GM21717 (cell line): Measurements from ENCODE around the gene RABGAP1L.
"Not testable (repeated sequence)": the region's sequence is repeated elsewhere in the genome, so short reads cannot be mapped to it uniquely, and the experiment has no call there.

Source experiments
- ATAC-seq: cut with Tn5 transposase; IDR thresholded peaks from one replicate; pipeline ENCODE4 v1.9.1; 2021; ENCODE audit warnings: mild to moderate bottlenecking, moderate library complexity; ENCODE audit not compliant: unreplicated experiment

Gene RABGAP1L

DNA sequence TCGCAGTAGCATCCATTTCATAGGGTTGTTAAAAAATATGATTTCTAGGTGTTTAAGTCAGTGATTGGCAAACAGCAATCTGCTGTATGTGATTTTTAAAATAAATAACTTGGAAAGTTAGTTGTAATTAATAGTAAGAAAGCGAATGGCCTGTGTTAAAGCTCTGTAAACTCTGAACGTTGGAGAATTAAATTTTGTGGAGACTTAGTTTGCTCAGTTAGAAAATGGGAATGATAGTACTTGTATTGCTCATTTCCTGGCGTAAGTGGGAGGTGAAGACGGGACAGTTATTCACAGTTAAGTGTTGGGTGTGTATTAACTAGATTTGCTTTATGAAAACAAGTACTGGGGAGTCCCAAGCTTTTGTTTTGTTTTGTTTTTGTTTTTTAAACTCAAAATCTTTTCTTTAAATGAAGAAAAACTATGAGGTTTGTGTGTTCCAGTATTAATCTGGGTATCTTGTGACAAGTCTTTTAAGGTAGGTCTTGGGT, 841.4 kb downstream of the RABGAP1L start:
- no peak for ATAC-seq

DNA sequence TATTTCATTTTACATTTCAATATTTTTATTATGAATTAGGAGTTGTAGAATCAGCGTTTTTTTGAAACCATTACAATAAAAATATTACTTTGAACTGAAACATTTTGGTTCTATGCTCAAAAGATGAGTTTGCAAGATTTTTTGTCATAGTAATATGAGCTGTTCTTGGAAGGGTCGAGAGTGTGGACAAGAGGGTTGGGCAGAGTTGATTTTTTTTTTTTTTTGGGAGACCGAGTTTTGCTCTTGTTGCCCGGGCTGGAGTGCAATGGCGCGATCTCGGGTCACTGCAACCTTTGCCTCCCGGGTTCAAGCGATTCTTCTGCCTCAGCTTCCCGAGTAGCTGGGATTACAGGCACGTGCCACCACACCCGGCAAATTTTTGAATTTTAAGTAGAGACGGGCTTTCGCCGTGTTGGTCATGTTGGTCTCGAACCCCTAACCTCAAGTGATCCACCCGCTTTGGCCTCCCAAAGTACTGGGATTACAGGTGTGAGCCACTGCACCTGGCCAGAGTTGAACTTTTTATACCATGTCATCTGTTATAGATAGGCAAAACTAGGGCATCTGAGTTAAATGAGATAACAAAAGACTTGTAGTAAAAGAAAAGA, 843.7 kb downstream of the RABGAP1L start:
- no peak for ATAC-seq

DNA sequence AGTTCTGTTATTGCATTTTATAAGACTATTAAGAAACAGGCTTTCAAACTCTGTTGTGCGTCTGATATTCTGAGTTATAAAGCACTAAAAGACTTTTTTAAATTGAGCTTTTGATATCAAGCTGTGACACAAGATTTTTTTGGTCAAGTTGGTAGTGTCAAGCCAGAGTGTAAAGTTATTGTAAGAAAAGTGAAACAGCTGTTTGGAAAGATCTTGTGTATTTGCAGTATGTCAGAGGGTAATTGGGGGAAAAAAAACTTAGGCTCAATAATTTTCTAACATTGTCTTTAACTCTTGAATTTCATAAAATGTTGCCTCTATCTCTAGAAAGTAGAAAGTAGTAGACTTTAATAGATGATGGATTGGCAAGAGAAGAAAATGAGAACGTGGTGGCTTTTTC, 844.2 kb downstream of the RABGAP1L start:
- ATAC-seq, result no peak

DNA sequence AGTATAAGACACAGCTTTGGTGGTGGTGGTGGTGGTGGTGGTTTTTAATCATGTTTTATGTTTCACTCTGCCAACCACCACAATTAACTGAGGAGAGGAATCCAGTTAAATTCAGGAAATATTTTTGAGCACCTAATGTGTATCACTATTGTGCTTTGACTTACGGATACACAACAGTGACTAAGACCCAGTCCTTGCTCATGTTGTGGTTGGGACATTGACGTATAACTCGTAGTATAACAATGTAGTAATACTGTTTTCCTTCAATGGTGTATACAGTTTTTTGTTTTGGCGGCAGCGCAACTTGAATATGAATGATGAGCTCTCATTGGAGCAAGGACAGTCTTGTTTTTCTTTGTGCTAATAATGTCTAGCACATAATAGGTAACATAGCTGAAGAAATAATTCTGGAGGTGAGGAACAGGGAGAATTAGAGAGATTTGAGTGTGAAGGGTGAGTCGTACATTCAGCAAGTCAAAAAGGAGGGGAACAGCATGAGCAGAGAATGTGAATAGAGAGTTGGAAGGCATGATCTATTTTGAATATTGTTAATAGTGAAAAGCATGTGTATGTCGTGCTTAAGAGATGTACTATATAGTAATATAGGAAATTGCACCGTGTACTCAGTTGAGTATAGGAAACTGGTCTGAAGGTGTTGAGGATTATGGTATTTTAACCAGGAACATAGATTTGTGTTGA, 845.9 kb downstream of the RABGAP1L start:
- no peak for ATAC-seq

DNA sequence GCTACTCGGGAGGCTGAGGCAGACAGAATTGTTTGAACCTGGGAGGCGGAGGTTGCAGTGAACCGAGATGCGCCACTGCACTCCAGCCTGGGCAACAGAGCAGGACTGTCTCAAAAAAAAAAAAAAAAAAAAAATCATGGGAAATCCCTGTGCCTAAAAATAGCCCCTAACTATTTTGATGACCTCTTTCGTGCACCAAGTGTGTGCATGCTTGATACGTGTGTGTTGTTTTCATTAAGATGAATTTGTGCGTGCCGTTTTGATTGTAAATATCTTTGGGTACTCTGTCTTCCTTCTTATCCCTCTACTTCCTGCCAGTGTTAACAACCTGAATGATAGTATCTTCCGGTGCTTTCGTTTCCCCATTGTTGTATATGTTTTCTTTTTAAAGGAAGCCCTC, 850.2 kb downstream of the RABGAP1L start:
- ATAC-seq, result no peak

DNA sequence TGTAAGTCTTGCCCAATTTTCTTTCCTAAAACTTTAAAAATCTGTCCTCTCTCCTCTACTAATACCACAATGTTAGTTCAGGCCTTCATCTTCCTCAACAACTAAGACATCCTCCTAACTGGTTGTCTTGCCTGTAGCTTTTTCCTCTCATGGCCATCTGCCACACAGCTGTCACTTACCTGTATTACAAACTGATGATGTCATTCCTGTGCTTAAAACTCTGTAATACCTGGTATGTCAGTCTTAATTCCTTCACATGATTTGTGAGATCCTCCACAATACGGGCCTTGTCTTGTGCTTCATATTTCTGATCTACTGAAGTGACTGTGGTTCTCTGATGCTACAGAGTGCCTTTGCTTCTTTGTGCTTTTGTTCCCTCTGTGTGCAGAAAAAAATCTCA, 854.1 kb downstream of the RABGAP1L start:
- no peak for ATAC-seq

DNA sequence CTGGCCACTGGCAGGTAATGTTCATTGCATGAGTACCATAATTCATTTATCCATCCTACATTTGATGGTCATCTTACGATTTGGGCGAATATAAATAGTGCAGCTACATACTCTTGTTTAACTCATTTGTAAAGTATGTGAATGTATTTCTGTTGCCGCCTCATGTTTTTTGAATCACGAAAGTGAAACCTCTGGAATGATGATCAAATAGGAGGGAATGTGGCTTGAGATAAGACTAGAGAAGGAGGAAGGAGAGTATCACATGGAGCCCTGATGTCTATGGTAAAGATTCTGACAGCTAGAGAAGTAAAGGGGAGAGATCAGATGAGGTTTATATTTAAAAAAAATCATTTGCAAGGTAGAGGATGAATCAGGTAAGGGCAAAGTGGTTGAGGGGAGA, 855.9 kb downstream of the RABGAP1L start:
- ATAC-seq, result no peak

DNA sequence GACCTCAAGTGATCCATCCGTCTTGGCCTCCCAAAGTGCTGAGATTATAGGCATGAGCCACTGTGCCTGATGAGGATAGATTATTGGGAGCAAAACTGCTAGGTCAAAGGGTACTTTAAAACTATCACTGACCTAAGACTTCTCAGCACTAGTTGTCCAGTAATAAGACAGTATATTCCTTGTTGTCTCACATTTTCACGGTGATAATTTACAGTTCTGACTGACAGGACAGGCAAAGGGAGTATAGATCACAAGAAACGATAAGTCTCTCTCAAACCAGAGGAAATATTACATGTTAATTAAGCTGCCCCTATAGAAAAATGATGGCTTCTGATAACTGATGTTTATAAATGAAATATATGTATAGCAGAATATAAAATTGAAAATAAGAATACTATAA, 860.2 kb downstream of the RABGAP1L start:
- no peak for ATAC-seq

DNA sequence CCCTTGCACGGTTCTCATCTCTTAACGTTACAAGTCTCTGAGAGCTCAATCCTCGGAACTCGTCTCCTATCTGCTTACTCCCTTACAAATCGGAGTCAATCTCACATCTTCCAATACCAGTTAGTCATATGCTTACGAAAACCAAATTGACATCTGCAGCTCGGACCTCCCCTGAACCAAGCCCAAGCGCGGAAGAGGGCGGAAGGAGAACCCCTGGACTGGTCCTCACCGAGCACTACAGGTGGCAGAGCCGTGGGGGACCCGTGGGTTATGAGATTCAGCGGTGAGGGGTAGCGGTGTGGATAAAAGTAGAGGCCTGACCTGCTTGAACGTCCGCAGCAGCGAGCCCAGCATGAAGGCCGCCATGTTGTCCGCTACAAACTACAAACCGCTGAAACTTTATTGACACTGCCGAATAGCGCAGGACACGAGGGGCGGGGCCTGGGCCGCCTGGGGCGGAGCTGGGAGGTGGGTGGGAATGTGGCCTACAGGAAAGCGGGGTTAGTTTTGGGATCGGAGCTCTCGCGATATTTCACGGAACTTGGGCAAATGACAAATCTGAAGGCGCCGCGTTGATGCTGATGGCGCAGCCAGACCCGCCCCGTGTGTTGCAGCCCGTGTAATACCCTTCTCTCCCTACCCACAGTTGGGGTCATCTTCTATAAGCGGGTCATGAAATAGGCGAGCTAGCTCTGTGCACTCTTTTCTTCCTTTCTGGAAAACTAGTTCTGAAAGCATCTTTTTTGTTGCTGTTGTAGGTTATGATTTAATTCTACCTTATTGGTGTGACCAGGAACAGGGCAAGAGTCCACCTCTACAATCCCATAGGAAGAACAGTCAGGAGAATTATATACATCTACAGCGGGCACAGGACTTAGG, 864.0 kb downstream of the RABGAP1L start, which contains the start of gene MRPS14:
Gene MRPS14 (minus strand): TSS at position 383 of the 879 bp plus-strand sequence. CDS start 17 bp downstream, at position 366.
- ATAC-seq, result peak; percentile 92

DNA sequence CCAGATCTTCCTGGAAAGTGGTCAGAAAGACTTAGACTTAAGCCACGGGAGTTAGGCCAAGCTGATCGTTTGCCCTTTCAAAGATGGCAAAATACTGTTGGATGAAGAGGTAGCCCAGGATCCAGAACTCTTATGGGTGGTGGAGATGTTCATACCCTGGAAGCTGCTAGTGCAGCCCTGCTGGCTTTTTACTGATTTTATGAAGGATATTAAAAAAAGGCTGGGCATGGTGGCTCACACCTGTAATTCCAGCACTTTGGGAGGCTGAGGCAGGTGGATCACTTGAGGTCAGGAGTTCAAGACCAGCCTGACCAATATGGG, 864.6 kb downstream of the RABGAP1L start:
- ATAC-seq, result not testable (repeated sequence)

DNA sequence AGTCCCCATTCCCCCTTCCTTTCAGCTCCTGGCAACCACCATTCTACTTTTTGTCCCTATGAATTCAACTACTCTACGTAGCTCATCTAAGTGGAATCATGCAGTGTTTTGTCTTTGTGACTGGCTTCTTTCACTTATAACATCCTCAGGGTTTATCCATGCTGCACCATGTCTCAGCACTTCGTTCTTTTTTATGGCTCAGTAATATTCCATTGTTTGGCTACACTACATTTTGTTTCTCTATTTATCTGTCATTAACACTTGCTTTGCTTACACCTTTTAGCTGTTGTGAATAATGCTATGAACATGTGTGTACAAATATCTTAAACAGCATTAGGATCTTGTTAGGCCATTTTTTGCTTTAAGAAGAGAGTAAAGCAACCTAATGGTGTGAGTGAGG, 865.5 kb downstream of the RABGAP1L start:
- ATAC-seq, result no peak

DNA sequence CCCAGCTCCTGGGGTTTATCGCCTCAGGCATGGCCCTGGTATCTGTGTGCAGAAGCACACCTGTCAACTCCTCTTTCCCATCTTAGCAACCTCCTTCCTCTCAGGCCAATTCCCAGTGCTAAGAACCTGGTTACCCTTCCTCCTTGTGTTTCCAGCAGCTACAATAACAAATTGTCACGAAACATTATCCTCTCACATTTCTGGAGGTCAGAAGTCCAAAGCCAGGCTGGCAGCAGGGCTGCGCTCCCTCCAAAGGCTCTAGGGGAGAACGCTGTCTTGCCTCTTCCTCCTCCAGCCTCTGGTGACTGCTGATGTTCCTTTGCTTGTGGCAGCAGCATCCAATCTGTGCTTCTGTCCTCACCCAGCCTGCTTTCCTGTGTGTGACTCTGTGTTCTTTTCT, 874.6 kb downstream of the RABGAP1L start:
- ATAC-seq, result no peak

DNA sequence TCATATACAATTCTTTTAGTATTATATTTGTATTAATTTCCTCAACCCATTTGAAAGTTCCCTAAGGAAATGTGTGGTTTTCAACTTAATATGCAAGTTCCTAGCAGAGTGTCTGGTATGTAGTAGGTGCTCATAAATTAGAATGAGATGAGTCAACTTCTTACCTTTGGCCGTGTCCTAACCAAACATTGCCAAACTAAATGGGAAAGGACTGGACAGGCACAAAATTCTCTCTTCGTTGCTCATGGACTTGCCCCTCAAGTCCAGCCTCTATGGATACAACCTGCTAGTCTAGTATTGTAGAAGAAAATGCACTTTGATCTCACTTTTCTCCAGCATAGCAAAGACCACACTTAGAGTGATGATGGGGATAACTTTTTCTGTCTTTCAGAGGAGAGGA, 875.5 kb downstream of the RABGAP1L start:
- ATAC-seq, result no peak

DNA sequence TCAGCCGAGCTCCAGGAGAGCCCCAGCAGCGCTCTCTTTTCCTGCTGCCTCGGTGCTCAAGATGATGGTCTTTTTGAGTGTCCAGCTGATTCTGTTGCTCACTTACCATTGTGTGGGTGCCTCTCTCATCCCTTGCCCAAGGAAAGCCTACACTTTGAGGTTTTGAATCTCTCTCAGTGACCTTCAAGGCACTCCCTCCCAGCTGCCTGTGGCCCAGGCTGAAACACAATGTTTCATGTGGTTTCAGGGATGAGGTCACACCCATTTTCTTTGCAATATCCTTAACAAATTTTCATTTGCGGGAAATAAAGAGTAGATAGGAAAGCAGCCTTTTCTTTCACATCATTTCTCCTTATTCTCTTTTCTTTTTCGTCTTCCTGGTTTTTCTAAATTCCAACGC, 876.5 kb downstream of the RABGAP1L start:
- no peak for ATAC-seq

DNA sequence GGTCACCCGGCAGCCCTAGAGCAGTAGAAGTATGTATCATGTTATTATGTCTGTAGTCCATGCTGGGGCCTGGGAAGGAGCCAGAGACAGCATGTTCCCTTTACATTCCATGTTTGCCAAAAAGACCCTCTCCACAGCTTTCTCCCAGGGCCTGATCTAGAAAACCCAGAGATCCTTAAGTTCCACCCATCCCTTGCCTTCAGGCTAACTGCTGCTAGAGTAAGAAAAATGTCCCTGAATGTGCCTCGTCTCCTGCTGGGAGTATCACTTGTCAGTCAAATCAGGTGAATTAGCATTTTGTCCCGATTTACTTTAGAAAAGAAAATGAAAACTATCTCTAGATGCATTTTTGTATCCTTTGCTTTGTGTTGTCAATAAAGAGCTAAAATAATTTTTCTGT, 877.2 kb downstream of the RABGAP1L start:
- ATAC-seq, result no peak

DNA sequence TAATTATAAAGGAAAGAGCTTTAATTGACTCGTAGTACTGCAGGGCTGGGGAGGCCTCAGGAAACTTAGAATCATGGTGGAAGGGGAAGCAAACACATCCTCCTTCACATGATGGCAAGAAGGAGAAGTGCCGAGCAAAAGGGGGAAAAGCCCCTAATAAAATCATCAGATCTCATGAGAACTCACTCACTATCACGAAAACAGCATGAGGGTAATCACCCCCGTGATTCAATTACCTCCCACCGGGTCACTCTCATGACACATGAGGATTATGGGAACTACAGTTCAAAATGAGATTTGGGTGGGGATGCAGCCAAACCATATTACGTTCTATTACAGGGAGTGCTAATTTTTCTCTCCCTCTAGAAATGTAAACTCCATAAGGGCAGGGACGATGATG, 878.1 kb downstream of the RABGAP1L start:
- no peak for ATAC-seq

DNA sequence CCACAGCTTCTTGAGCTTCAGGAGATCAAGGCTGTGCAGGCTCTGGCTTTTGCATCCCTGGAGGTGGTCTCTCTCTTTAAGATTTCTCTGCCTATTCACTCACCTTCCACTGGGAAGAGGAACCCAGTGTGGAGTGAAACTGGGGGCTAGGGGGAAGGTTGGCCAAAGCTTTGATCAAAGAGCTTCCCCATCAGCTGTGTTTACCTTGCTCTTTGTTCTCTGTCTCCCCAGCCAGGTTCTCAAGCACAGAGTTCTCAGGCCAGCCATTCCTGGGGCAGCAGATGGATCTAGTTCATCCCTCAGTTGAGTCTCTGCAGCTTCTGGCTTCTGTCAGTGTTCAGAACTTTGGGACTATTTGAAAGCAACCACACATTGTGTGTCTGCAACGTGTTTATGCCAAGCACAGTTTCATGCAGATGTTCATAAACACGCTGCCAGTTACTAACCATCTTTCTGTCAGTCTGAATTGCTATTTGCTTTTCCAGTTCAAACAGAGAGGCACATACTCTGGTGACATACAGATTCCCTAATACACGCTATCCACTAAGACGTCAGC, 881.1 kb downstream of the RABGAP1L start:
- ATAC-seq, result no peak

DNA sequence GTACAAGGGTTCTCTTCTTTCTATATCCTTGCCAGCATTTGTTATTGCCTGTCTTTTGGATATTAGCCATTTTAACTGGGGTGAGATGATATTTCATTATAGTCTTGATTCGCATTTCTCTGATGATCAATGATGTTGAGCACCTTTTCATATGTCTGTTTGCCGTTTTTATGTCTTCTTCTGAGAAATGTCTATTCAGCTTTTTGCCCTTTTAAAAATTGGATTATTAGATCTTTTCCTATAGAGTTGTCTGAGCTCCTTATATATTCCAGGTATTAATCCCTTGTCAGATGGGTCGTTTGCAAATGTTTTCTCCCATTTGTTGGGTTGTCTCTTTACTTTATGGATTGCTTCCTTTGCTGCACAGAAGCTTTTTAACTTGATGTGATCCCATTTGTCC, 883.3 kb downstream of the RABGAP1L start:
- ATAC-seq, result no peak

DNA sequence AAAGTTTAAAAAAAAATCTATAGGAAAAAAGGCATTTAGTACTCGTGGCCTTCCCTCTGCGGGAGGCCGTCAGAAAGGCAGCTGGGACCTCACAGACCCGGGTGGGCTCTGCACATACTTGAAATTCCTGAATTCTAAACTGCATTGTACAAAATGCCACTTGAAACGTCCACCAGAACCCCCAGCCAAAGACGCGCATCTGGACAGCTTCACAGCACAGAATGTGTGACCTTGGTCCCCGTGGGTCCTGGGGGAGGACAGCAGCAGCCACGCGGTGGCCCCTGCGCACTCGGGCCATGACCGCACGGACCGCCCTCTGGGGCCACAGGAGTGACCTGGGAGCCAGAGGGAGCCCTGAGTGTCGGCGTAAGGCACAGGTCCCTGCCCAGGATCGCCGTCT, 884.5 kb downstream of the RABGAP1L start:
- ATAC-seq, result no peak

DNA sequence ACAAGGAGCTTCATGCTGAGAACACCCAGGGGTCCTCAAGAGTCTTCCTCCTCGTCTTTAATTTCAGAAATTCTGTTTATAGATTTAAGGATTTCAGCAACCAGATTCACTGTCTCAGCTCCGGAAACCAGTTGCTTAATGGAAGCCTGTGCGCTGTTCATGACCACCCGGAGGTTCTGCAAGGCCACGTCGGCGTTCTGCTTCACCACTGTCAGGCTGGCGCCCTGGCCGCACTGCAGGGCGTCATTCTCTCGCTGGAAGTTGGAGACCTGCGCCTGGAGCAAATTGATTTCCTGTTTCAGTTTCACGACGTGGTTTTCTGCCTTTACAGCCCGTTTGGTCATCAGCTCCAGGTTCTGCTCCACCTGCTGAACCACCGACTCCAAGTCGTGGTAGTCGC, 885.3 kb downstream of the RABGAP1L start:
- ATAC-seq, result not testable (repeated sequence)
